ENCODE results near the gene TNNT2. TPM values are rescaled to one million over a fixed set of nuclear protein-coding genes. Genes with fewer than 3 reads are reported as not detected.

TNNT2 gene
- total RNA-seq, 2 experiments from 2014 or later, result not detected

- BruUV-seq (replicated peaks), result no TSS peak
- ChIA-PET POLR2A (interaction anchor here (1.5 kb wide), 1 partner anchor 20 kb away, joined by 5 read pairs; no protein-coding TSS in a partner anchor), CTCF (ENCODE audit: unreplicated experiment) (interaction anchor here (0.6 kb wide), 1 partner anchor 229 kb away, joined by 4 read pairs; no protein-coding TSS in a partner anchor)
- Histone ChIP-seq H2AFZ (ENCODE audit: low read length) (no peak overlapping the region), H3K27ac (ENCODE audit: low read depth, low read length, poor library complexity, severe bottlenecking) (no peak overlapping the region), H3K36me3 (ENCODE audit: insufficient read depth, low read length) (no peaks in the 10 kb centered on the region), H3K4me3 (ENCODE audit: low read depth, low read length, poor library complexity, severe bottlenecking) (no peak overlapping the region), H3K4me2 (ENCODE audit: low read length) (no peak overlapping the region), H3K9me3 (ENCODE audit: low read length) (no peaks in the 10 kb centered on the region), H3K9me2 (ENCODE audit: insufficient read depth, low read length) (no peaks in the 10 kb centered on the region), H4K20me1 (ENCODE audit: insufficient read depth, low read length) (no peaks in the 10 kb centered on the region), H3K79me2 (ENCODE audit: insufficient read depth, low read depth, low read length) (no peaks in the 10 kb centered on the region), H3K4me1 (ENCODE audit: insufficient read depth, low read length, poor library complexity, severe bottlenecking) (no peaks in the 10 kb centered on the region)
- intact Hi-C loops (cut with micrococcal nuclease; ENCODE audit: unreplicated experiment), result no loop called here
- TF ChIP-seq, protein P1, sequence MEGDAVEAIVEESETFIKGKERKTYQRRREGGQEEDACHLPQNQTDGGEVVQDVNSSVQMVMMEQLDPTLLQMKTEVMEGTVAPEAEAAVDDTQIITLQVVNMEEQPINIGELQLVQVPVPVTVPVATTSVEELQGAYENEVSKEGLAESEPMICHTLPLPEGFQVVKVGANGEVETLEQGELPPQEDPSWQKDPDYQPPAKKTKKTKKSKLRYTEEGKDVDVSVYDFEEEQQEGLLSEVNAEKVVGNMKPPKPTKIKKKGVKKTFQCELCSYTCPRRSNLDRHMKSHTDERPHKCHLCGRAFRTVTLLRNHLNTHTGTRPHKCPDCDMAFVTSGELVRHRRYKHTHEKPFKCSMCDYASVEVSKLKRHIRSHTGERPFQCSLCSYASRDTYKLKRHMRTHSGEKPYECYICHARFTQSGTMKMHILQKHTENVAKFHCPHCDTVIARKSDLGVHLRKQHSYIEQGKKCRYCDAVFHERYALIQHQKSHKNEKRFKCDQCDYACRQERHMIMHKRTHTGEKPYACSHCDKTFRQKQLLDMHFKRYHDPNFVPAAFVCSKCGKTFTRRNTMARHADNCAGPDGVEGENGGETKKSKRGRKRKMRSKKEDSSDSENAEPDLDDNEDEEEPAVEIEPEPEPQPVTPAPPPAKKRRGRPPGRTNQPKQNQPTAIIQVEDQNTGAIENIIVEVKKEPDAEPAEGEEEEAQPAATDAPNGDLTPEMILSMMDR (conservative IDR thresholded peaks at IDR 0.05; ENCODE audit: low read length), result no peak
- no peak for TF ChIP-seq EZH2phosphoT487 (IDR thresholded peaks at IDR 0.05; ENCODE audit: borderline replicate concordance, low read depth, low read length)
- DNase-seq (ENCODE audit: low spot score), result no peak
These were observed 29.8 kb downstream of the TNNT2 start for GRCh38 chr1:201347498-201348210.

- Histone ChIP-seq H3K27ac (ENCODE audit: low read depth, low read length, poor library complexity, severe bottlenecking) (no peak overlapping the region), H3K4me1 (ENCODE audit: insufficient read depth, low read length, poor library complexity, severe bottlenecking) (no peaks in the 10 kb centered on the region), H3K4me3 (ENCODE audit: low read depth, low read length, poor library complexity, severe bottlenecking) (no peak overlapping the region), H3K9me2 (ENCODE audit: insufficient read depth, low read length) (no peaks in the 10 kb centered on the region), H2AFZ (ENCODE audit: low read length) (no peak overlapping the region), H4K20me1 (ENCODE audit: insufficient read depth, low read length) (no peaks in the 10 kb centered on the region), H3K79me2 (ENCODE audit: insufficient read depth, low read depth, low read length) (no peaks in the 10 kb centered on the region), H3K9me3 (ENCODE audit: low read length) (no peaks in the 10 kb centered on the region), H3K4me2 (ENCODE audit: low read length) (no peak overlapping the region), H3K36me3 (ENCODE audit: insufficient read depth, low read length) (no peaks in the 10 kb centered on the region)
- TF ChIP-seq, protein P1 (conservative IDR thresholded peaks at IDR 0.05; ENCODE audit: low read length), result no peak
- no peak for TF ChIP-seq EZH2phosphoT487 (IDR thresholded peaks at IDR 0.05; ENCODE audit: borderline replicate concordance, low read depth, low read length)
- no TSS peak for BruUV-seq (replicated peaks)
- intact Hi-C loops (cut with micrococcal nuclease; ENCODE audit: unreplicated experiment), result no loop called here
- POLR2A ChIA-PET, result interaction anchor here (1.5 kb wide), 1 partner anchor 20 kb away, joined by 5 read pairs; no protein-coding TSS in a partner anchor
- DNase-seq (ENCODE audit: low spot score), result no peak
- CTCF ChIA-PET (ENCODE audit: unreplicated experiment), result interaction anchor here (0.6 kb wide), 1 partner anchor 228 kb away, joined by 4 read pairs; no protein-coding TSS in a partner anchor
These were observed 30.5 kb downstream of the TNNT2 start for GRCh38 chr1:201346987-201347386.
